Astrocyte of the cerebellum (primary cell): ENCODE measurements around the gene RIPOR3.

Experiments used
- DNase-seq: peaks from one replicate; pipeline ENCODE4 v3.0.0-alpha.2; 2011; ENCODE audit warnings: low read depth
- H3K4me3 ChIP-seq: 2 replicates; pipeline ENCODE4 v1.5.1; 2011; ENCODE audit warnings: mild to moderate bottlenecking, low read depth, low read length, moderate library complexity
- CTCF ChIP-seq: IDR thresholded peaks from 2 replicates; pipeline ENCODE4 v1.5.1; 2012; ENCODE audit warnings: low read length, low read depth, moderate library complexity, mild to moderate bottlenecking; ENCODE audit errors: missing control alignments
- in situ Hi-C: cut with HindIII; loops from 2 replicates; pipeline ENCODE4 v1.10.0; 2017; ENCODE audit warnings: low sequenced_read_pairs

The RIPOR3 gene

GRCh38 chr20:50666709-50667298 lies 24.5 kb downstream of the RIPOR3 start:
- no peak overlapping the region for H3K4me3 ChIP-seq
- in situ Hi-C loops = loop anchor here (5.0 kb wide), 1 partner anchor 50 kb away; no protein-coding TSS in a partner anchor
- TF ChIP-seq CTCF = no peak
- DNase-seq = no peak

- DNase-seq = no peak
- H3K4me3 ChIP-seq = no peak overlapping the region
- TF ChIP-seq CTCF = no peak
- in situ Hi-C loops = no loop called here
These were observed 27.1 kb downstream of the RIPOR3 start for GRCh38 chr20:50664254-50664653.

GRCh38 chr20:50663095-50663821 lies 28.1 kb downstream of the RIPOR3 start:
- in situ Hi-C loops = no loop called here
- no peak for DNase-seq
- H3K4me3 ChIP-seq = no peak overlapping the region
- peak; percentile 5 for TF ChIP-seq CTCF

- TF ChIP-seq CTCF = no peak
- no peak for DNase-seq
- H3K4me3 ChIP-seq = no peak overlapping the region
- in situ Hi-C loops = no loop called here
These were observed 31.2 kb downstream of the RIPOR3 start for GRCh38 chr20:50659975-50660670.

- in situ Hi-C loops = no loop called here
- H3K4me3 ChIP-seq = no peak overlapping the region
- DNase-seq = no peak
- no peak for TF ChIP-seq CTCF
These were observed 32.5 kb downstream of the RIPOR3 start for GRCh38 chr20:50658804-50659380.

GRCh38 chr20:50655311-50655880 lies 35.9 kb downstream of the RIPOR3 start:
- TF ChIP-seq CTCF = no peak
- DNase-seq = no peak
- H3K4me3 ChIP-seq = no peak overlapping the region
- in situ Hi-C loops = no loop called here
